IMR-90 (cell line): Measurements from ENCODE around the gene ATP1B1. TPM values are rescaled to one million over a fixed set of nuclear protein-coding genes. Genes with fewer than 3 reads are reported as not detected.

Experiments
- ATAC-seq: fragments of 200-7000 bp; cut with Tn5 transposase; 2 replicates; pipeline ENCODE4 v1.9.1; 2020; ENCODE audit warnings: low read depth, mild to moderate bottlenecking, moderate library complexity
- BruUV-seq: library from RNA; stranded (reverse); fragments of 400-500 nt; replicated peaks from 2 replicates; lab custom pipeline; 2021; lab: Mats Ljungman, UMichigan
- CTCF ChIA-PET: fragments of 300-600 bp; formaldehyde crosslinking; extraction: SDS; loops from one replicate; lab custom pipeline; 2021; ENCODE audit warnings: antibody characterized with exemption; lab: Yijun Ruan, JAX
- POLR2A ChIA-PET: fragments of 300-600 bp; sonication (Branson Sonifier 250); formaldehyde crosslinking; loops from one replicate; lab custom pipeline; 2022; ENCODE audit warnings: antibody characterized with exemption; ENCODE audit not compliant: unreplicated experiment; lab: Charles Lee
- DNase-seq: peaks from one replicate; pipeline ENCODE4 v3.0.0; 2013
- H2AFZ ChIP-seq: replicated peaks from 2 replicates; pipeline ENCODE3; 2013; ENCODE audit warnings: low read length, mild to moderate bottlenecking; ENCODE audit not compliant: poor library complexity
- H2AK5ac ChIP-seq: 2 replicates; pipeline ENCODE4 v1.6.1; 2013; ENCODE audit warnings: low read depth, low read length, inconsistent platforms
- H2AK9ac ChIP-seq: replicated peaks from 2 replicates; pipeline ENCODE3; 2013; ENCODE audit warnings: mild to moderate bottlenecking, low read depth, low read length, moderate library complexity; ENCODE audit not compliant: poor library complexity
- H2BK120ac ChIP-seq: 2 replicates; pipeline ENCODE4 v1.6.1; 2013; ENCODE audit warnings: low read depth, low read length, inconsistent platforms
- H2BK15ac ChIP-seq: 3 replicates; pipeline ENCODE4 v1.6.1; 2013; ENCODE audit warnings: low read depth, low read length, inconsistent platforms
- H2BK20ac ChIP-seq: 2 replicates; pipeline ENCODE4 v1.6.1; 2013; ENCODE audit warnings: low read depth, mild to moderate bottlenecking, inconsistent platforms, low read length, moderate library complexity
- H2BK5ac ChIP-seq: 2 replicates; pipeline ENCODE4 v1.6.1; 2013; ENCODE audit warnings: mild to moderate bottlenecking, low read depth, low read length, inconsistent platforms; ENCODE audit not compliant: poor library complexity, severe bottlenecking
- H3K14ac ChIP-seq: replicated peaks from 2 replicates; pipeline ENCODE4 v1.6.1; 2013; ENCODE audit warnings: low read depth, low read length, inconsistent platforms
- H3K18ac ChIP-seq: 2 replicates; pipeline ENCODE4 v1.6.1; 2013; ENCODE audit warnings: low read depth, low read length, control low read depth
- H3K23ac ChIP-seq: 2 replicates; pipeline ENCODE4 v1.6.1; 2013; ENCODE audit warnings: low read depth, low read length, inconsistent platforms
- H3K27ac ChIP-seq: 2 replicates; pipeline ENCODE4 v1.5.1; 2013; ENCODE audit warnings: mild to moderate bottlenecking, control low read depth, low read length; ENCODE audit not compliant: insufficient read depth
- H3K27me3 ChIP-seq: 2 replicates; pipeline ENCODE4 v1.6.1; 2013; ENCODE audit warnings: low read length; ENCODE audit not compliant: control insufficient read depth, insufficient read depth
- H3K36me3 ChIP-seq: 2 replicates; pipeline ENCODE4 v1.6.1; 2013; ENCODE audit warnings: low read length, mixed read lengths; ENCODE audit not compliant: control insufficient read depth, insufficient read depth
- H3K4ac ChIP-seq: 2 replicates; pipeline ENCODE4 v1.6.1; 2013; ENCODE audit warnings: low read depth, low read length, inconsistent platforms
- H3K4me1 ChIP-seq: 2 replicates; pipeline ENCODE4 v1.6.1; 2013; ENCODE audit warnings: low read length, mixed read lengths; ENCODE audit not compliant: control insufficient read depth, insufficient read depth
- H3K4me2 ChIP-seq: 2 replicates; pipeline ENCODE4 v1.6.1; 2013; ENCODE audit warnings: low read depth, mild to moderate bottlenecking, control low read depth, low read length, moderate library complexity
- H3K4me3 ChIP-seq: 2 replicates; pipeline ENCODE4 v1.5.1; 2013; ENCODE audit warnings: low read depth, mild to moderate bottlenecking, control low read depth, low read length, moderate library complexity; ENCODE audit not compliant: insufficient read depth
- H3K56ac ChIP-seq: 2 replicates; pipeline ENCODE4 v1.6.1; 2013; ENCODE audit warnings: low read length, inconsistent platforms; ENCODE audit not compliant: insufficient read depth; ENCODE audit errors: extremely low read depth
- H3K79me1 ChIP-seq, 2 experiments: 2 replicates each; pipeline ENCODE4 v1.6.1; 2013; ENCODE audit warnings: low read length in 2 of 2, inconsistent platforms in 1 of 2, low read depth in 1 of 2
- H3K9ac ChIP-seq: 2 replicates; pipeline ENCODE4 v1.6.1; 2013; ENCODE audit warnings: low read depth, low read length, control low read depth
- H3K9me1 ChIP-seq: 2 replicates; pipeline ENCODE4 v1.6.1; 2013; ENCODE audit warnings: low read length, inconsistent platforms; ENCODE audit not compliant: insufficient read depth
- H3K9me3 ChIP-seq: 2 replicates; pipeline ENCODE4 v1.6.1; 2013; ENCODE audit warnings: low read length; ENCODE audit not compliant: control insufficient read depth, insufficient read depth
- H4K20me1 ChIP-seq: 2 replicates; pipeline ENCODE4 v1.6.1; 2013; ENCODE audit warnings: low read length, inconsistent platforms; ENCODE audit not compliant: insufficient read depth
- H4K5ac ChIP-seq: 2 replicates; pipeline ENCODE4 v1.6.1; 2013; ENCODE audit warnings: mild to moderate bottlenecking, low read depth, low read length, control low read depth
- H4K8ac ChIP-seq, 2 experiments: 2 replicates each; pipeline ENCODE4 v1.6.1; 2013; ENCODE audit warnings: low read depth in 2 of 2, low read length in 2 of 2, control low read depth in 1 of 2, inconsistent platforms in 1 of 2
- H4K91ac ChIP-seq: 2 replicates; pipeline ENCODE4 v1.6.1; 2013; ENCODE audit warnings: low read depth, low read length, inconsistent platforms; ENCODE audit not compliant: insufficient read depth
- CHD1 ChIP-seq: IDR thresholded peaks from 2 replicates; pipeline ENCODE4 v1.6.1; 2012; ENCODE audit warnings: low read depth, low read length, improper control_type of control experiment
- FOS ChIP-seq: fragments of 150-350 bp; IDR thresholded peaks from 2 replicates; pipeline ENCODE4 v1.6.1; 2016; ENCODE audit warnings: low read depth, low read length
- POLR2A ChIP-seq: IDR thresholded peaks from 2 replicates; pipeline ENCODE4 v1.6.1; 2012; ENCODE audit warnings: mild to moderate bottlenecking, low read depth, low read length
- RAD21 ChIP-seq: IDR thresholded peaks from 2 replicates; pipeline ENCODE4 v1.6.1; 2012; ENCODE audit warnings: low read length, improper control_type of control experiment
- RCOR1 ChIP-seq: IDR thresholded peaks from 2 replicates; pipeline ENCODE4 v1.6.1; 2012; ENCODE audit warnings: mild to moderate bottlenecking, low read length, improper control_type of control experiment; ENCODE audit not compliant: insufficient replicate concordance
- WGBS, 2 experiments: methylation state at CpG; one replicate each; pipeline versions ENCODE4 v1.1.5 to v1.1.7; 2013; ENCODE audit warnings: missing lambda C conversion rate in 2 of 2; ENCODE audit not compliant: insufficient read length in 1 of 2; ENCODE audit errors: extremely low coverage in 2 of 2; 5-methylcytosine and 5-hydroxymethylcytosine counted together
- dilution Hi-C: fragments of 300-500 bp; cut with HindIII; formaldehyde crosslinking; loops from one replicate; pipeline ENCODE4 v1.14.3; 2018; ENCODE audit warnings: low sequenced_read_pairs; ENCODE audit not compliant: unreplicated experiment
- in situ Hi-C: fragments of 300-500 bp; cut with MboI; formaldehyde crosslinking; loops from 3 replicates; pipeline ENCODE4 v1.14.3; 2019; ENCODE audit warnings: low sequenced_read_pairs, inconsistent platforms, mixed read lengths
- intact Hi-C: fragments of 100-400 bp; cut with micrococcal nuclease; formaldehyde crosslinking; loops from 2 replicates; pipeline ENCODE4 v1.10.0; 2022
- polyA plus RNA-seq, 3 experiments: library from polyadenylated mRNA; depleted of rRNA; stranded (reverse); fragments of >200 nt; gene quantifications; 2 replicates each; pipeline ENCODE4 v1.2.3, GENCODE V29; 2012; ENCODE audit warnings: low replicate concordance in 1 of 3
- total RNA-seq: library from RNA; depleted of rRNA; stranded (reverse); fragments of >200 nt; gene quantifications from 2 replicates; pipeline ENCODE4 v1.2.3, GENCODE V29; 2012
- TF ChIP-seq, protein P1 (sequence below): conservative IDR thresholded peaks from 2 replicates; pipeline ENCODE4 v1.5.1; 2012; ENCODE audit warnings: mild to moderate bottlenecking, low read depth, low read length, improper control_type of control experiment

Gene ATP1B1
- total and polyA plus RNA-seq, 2 of the 4 experiments (the other 2 are of a cell fraction), result 14.5 to 22.1 TPM

GRCh38 chr1:169064103-169064502 is 42.4 kb upstream of the ATP1B1 start:
- no peak overlapping the region for H2BK15ac ChIP-seq
- no peaks in the 10 kb centered on the region for H3K36me3 ChIP-seq
- H3K18ac ChIP-seq, result no peak overlapping the region
- H3K4ac ChIP-seq, result no peak overlapping the region
- no peak overlapping the region for H3K27ac ChIP-seq
- in situ Hi-C loops (no loop called here), dilution Hi-C loops (no loop called here), intact Hi-C loops (no loop called here)
- H3K4me2 ChIP-seq, result no peak overlapping the region
- H2BK20ac ChIP-seq, result no peak overlapping the region
- no TSS peak for BruUV-seq
- H3K9me1 ChIP-seq, result no peaks in the 10 kb centered on the region
- TF ChIP-seq RAD21, result no peak
- TF ChIP-seq RCOR1, result no peak
- TF ChIP-seq, protein P1, sequence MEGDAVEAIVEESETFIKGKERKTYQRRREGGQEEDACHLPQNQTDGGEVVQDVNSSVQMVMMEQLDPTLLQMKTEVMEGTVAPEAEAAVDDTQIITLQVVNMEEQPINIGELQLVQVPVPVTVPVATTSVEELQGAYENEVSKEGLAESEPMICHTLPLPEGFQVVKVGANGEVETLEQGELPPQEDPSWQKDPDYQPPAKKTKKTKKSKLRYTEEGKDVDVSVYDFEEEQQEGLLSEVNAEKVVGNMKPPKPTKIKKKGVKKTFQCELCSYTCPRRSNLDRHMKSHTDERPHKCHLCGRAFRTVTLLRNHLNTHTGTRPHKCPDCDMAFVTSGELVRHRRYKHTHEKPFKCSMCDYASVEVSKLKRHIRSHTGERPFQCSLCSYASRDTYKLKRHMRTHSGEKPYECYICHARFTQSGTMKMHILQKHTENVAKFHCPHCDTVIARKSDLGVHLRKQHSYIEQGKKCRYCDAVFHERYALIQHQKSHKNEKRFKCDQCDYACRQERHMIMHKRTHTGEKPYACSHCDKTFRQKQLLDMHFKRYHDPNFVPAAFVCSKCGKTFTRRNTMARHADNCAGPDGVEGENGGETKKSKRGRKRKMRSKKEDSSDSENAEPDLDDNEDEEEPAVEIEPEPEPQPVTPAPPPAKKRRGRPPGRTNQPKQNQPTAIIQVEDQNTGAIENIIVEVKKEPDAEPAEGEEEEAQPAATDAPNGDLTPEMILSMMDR, result no peak
- TF ChIP-seq FOS, result no peak
- no peak for TF ChIP-seq POLR2A
- no peak for TF ChIP-seq CHD1
- no peak overlapping the region for H2AFZ ChIP-seq
- H4K5ac ChIP-seq, result no peak overlapping the region
- DNase-seq (no peak), ATAC-seq (no peak)
- no CpG with 5 or more reads among the region's 7 CpGs for WGBS, 2 experiments
- ChIA-PET POLR2A (no interaction called here), CTCF (no interaction called here)
- no peak overlapping the region for H2AK9ac ChIP-seq
- H2BK5ac ChIP-seq, result no peak overlapping the region
- H3K4me1 ChIP-seq, result no peaks in the 10 kb centered on the region
- H3K79me1 ChIP-seq, result no peaks in the 10 kb centered on the region
- no peak overlapping the region for H3K14ac ChIP-seq
- no peak overlapping the region for H3K56ac ChIP-seq
- H3K9ac ChIP-seq, result no peak overlapping the region
- H4K20me1 ChIP-seq, result no peaks in the 10 kb centered on the region
- no peak overlapping the region for H2AK5ac ChIP-seq
- H3K4me3 ChIP-seq, result no peak overlapping the region
- no peak overlapping the region for H2BK120ac ChIP-seq
- no peak overlapping the region for H4K8ac ChIP-seq
- H3K9me3 ChIP-seq, result peaks cover 2% of the 10 kb centered on the region; the same call in 1 of the 2 replicates
- no peaks in the 10 kb centered on the region for H3K27me3 ChIP-seq
- no peak overlapping the region for H3K23ac ChIP-seq
- H4K91ac ChIP-seq, result no peak overlapping the region
